GM12878 (cell line): ENCODE results near the gene ARHGAP22. TPM values are rescaled to one million over a fixed set of nuclear protein-coding genes. Genes with fewer than 3 reads are reported as not detected.

Experiments
- ATAC-seq: fragments of 200-7000 bp; cut with Tn5 transposase; 3 replicates; pipeline ENCODE4 v1.9.1; 2020; ENCODE audit warnings: mild to moderate bottlenecking, moderate library complexity
- BruUV-seq: library from RNA; stranded (reverse); fragments of 400-500 nt; replicated peaks from 2 replicates; lab custom pipeline; 2021; lab: Mats Ljungman, UMichigan
- CTCF ChIA-PET: fragments of 300-600 bp; sonication (Branson Sonifier 250); formaldehyde crosslinking; extraction: SDS; loops from one replicate; lab custom pipeline; 2021; ENCODE audit warnings: inconsistent platforms; lab: Yijun Ruan, JAX
- POLR2A ChIA-PET: fragments of 350-600 bp; formaldehyde crosslinking; extraction: SDS; loops from one replicate; lab custom pipeline; 2021; ENCODE audit warnings: inconsistent platforms; lab: Charles Lee
- RAD21 ChIA-PET: fragments of 300-600 bp; sonication (Branson Sonifier 250); formaldehyde crosslinking; loops from one replicate; lab custom pipeline; 2023; ENCODE audit warnings: antibody characterized with exemption; ENCODE audit not compliant: unreplicated experiment; lab: Charles Lee
- SMC1A ChIA-PET: fragments of 300-600 bp; sonication (Branson Sonifier 250); formaldehyde crosslinking; loops from one replicate; lab custom pipeline; 2023; ENCODE audit not compliant: unreplicated experiment, uncharacterized antibody; lab: Charles Lee
- DNase-seq: peaks from one replicate; pipeline ENCODE4 v3.0.0-alpha.2; 2011; ENCODE audit warnings: low read depth, low spot score
- FAIRE-seq: peaks from 3 replicates; lab custom pipeline; 2011; peaks lifted over from hg19 to GRCh38; lab: Jason Lieb, UNC
- H2AFZ ChIP-seq: 2 replicates; pipeline ENCODE4 v1.6.0; 2011; ENCODE audit warnings: low read depth, low read length, control low read depth; ENCODE audit not compliant: control insufficient read depth
- H3K27ac ChIP-seq: 2 replicates; pipeline ENCODE4 v1.5.1; 2011; ENCODE audit warnings: control low read depth; ENCODE audit not compliant: control insufficient read depth, insufficient read depth
- H3K27me3 ChIP-seq, 2 experiments: replicated peaks in 1 of 2; 2 replicates each; pipeline versions ENCODE4 v1.6.0 to v1.6.1; 2011; ENCODE audit warnings: low read length in 1 of 2; ENCODE audit not compliant: control insufficient read depth in 2 of 2, insufficient read depth in 2 of 2
- H3K36me3 ChIP-seq, 2 experiments: 2 replicates each; pipeline ENCODE4 v1.5.1; 2011; ENCODE audit warnings: low read length in 1 of 2; ENCODE audit not compliant: control insufficient read depth in 2 of 2, insufficient read depth in 2 of 2
- H3K4me1 ChIP-seq: 2 replicates; pipeline ENCODE4 v1.6.1; 2011; ENCODE audit warnings: mild to moderate bottlenecking, low read length, moderate library complexity, mixed read lengths; ENCODE audit not compliant: control insufficient read depth, insufficient read depth
- H3K4me2 ChIP-seq: 2 replicates; pipeline ENCODE4 v1.6.0; 2011; ENCODE audit warnings: control low read depth; ENCODE audit not compliant: control insufficient read depth, insufficient read depth
- H3K4me3 ChIP-seq: fragments of 200-600 bp; sonication (generic); 2 replicates; pipeline ENCODE4 v1.5.1; 2016
- H3K79me2 ChIP-seq: 2 replicates; pipeline ENCODE4 v1.6.0; 2011; ENCODE audit warnings: low read length; ENCODE audit not compliant: control insufficient read depth, insufficient read depth
- H3K9ac ChIP-seq: 2 replicates; pipeline ENCODE4 v1.8.0; 2011; ENCODE audit warnings: low read length, control low read depth, mixed read lengths; ENCODE audit not compliant: control insufficient read depth, insufficient read depth
- H3K9me3 ChIP-seq: replicated peaks from 3 replicates; pipeline ENCODE4 v1.5.1; 2011; ENCODE audit warnings: mild to moderate bottlenecking, low read length; ENCODE audit not compliant: control insufficient read depth, insufficient read depth
- H4K20me1 ChIP-seq: 2 replicates; pipeline ENCODE4 v1.6.0; 2011; ENCODE audit not compliant: control insufficient read depth, insufficient read depth
- ATF2 ChIP-seq: IDR thresholded peaks from 2 replicates; pipeline ENCODE4 v1.6.1; 2012; ENCODE audit warnings: low read length, inconsistent platforms
- GABPA ChIP-seq: IDR thresholded peaks from 2 replicates; pipeline ENCODE4 v1.6.1; 2014; ENCODE audit warnings: antibody characterized with exemption, low read depth, mild to moderate bottlenecking, inconsistent platforms
- JUND ChIP-seq: IDR thresholded peaks from 2 replicates; pipeline ENCODE4 v1.6.1; 2012; ENCODE audit warnings: low read depth, mild to moderate bottlenecking, low read length, improper control_type of control experiment, moderate library complexity
- NFYB ChIP-seq: IDR thresholded peaks from 2 replicates; pipeline ENCODE4 v1.6.1; 2011; ENCODE audit warnings: low read depth, mild to moderate bottlenecking, low read length, improper control_type of control experiment, moderate library complexity; ENCODE audit not compliant: insufficient read depth
- ZBTB33 ChIP-seq: fragments of 450-650 bp; IDR thresholded peaks from 2 replicates; pipeline ENCODE4 v1.6.1; 2017; ENCODE audit warnings: mild to moderate bottlenecking
- WGBS: methylation state at CpG from one replicate; pipeline ENCODE4 v1.1.6; 2016; ENCODE audit warnings: low lambda C conversion rate; ENCODE audit not compliant: insufficient replicate concordance, insufficient coverage; ENCODE audit errors: missing lambda C conversion rate; 5-methylcytosine and 5-hydroxymethylcytosine counted together
- in situ Hi-C: fragments of 300-500 bp; cut with MboI; formaldehyde crosslinking; loops from 9 replicates; pipeline ENCODE4 v1.14.3; 2018; ENCODE audit warnings: mixed read lengths
- intact Hi-C: fragments of 100-400 bp; cut with micrococcal nuclease; formaldehyde crosslinking; loops from one replicate; pipeline ENCODE4 v1.14.2; 2022; ENCODE audit not compliant: unreplicated experiment
- polyA plus RNA-seq, 11 experiments: library from polyadenylated mRNA; depleted of rRNA in 4 of 11; unstranded in 6 of 11; stranded (reverse) in 5 of 11; fragments of >200 nt; fragmentation: Nextera tagmentation in 4 of 11; fragmentation: Illumina TruSeq in 1 of 11; extraction: Ambion mirVana in 4 of 11; extraction: Trizol in 1 of 11; gene quantifications; 1 replicate in 1 of 11; 2 replicates in 10 of 11; pipeline versions ENCODE4 v1.2.1 to v1.2.3, GENCODE V29; 2011 to 2016; ENCODE audit warnings: inconsistent platforms in 2 of 11, missing spikeins in 2 of 11, low read depth in 1 of 11
- total RNA-seq, 4 experiments: library from RNA; depleted of rRNA in 3 of 4; stranded (reverse); fragments of >200 nt in 3 of 4; fragmentation: Illumina TruSeq in 1 of 4; extraction: Trizol in 1 of 4; gene quantifications; 2 replicates each; pipeline versions ENCODE4 v1.2.1 to v1.2.3, GENCODE V29; 2013 to 2021

The ARHGAP22 gene
- total and polyA plus RNA-seq, 10 of the 15 experiments (the other 5 are each of a cell fraction or from before 2014, with no cell fraction given) = 0.07 to 0.61 (median 0.18) TPM; not detected in 5

DNA sequence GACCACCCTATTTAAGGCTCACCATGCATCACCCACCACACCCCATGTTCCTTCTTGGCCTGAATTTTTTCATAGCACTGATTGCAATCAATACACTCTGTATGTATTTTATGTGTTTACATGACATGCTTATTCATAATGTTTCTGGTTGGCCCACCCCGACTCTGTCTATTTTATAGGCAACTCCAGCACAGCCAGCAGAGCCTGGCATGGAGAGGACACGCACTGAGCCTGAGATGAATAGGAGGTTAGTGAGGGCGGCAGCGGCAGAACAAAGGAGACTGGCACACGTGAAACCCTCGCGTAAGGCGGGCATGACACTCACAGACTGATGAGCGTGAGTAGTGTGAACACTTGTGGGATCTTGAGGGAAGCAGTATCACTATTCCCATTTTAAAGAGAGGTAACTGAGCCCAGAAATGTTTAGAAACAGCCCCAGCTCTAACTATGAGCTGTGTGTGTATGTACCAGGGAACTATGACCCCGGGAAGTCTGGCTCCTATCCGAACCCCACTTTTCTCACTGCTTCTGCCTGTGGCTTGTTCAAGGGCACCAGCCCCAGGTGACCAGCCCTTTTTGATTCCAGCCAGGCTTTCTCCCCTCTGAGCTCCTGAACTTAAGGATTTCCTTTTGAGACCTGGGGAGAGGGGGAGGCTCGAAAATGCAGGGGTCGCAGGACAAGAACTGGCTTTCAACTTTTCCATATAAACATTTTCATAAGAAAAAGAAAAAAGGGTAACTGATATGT lies 113.3 kb downstream of the ARHGAP22 start (continued):
- TF ChIP-seq NFYB = no peak

GRCh38 chr10:48490946-48491345 lies 113.9 kb downstream of the ARHGAP22 start:
- Histone ChIP-seq H3K36me3 (no peaks in the 10 kb centered on the region), H3K9ac (no peak overlapping the region), H3K4me1 (no peaks in the 10 kb centered on the region), H4K20me1 (no peaks in the 10 kb centered on the region), H3K9me3 (no peaks in the 10 kb centered on the region), H3K4me2 (no peak overlapping the region), H3K27me3 (0 out of 4 replicates have a peak, but pooled peaks cover 0 to 3% of the 10 kb centered on the region in 2 experiments), H2AFZ (no peak overlapping the region), H3K4me3 (no peak overlapping the region), H3K27ac (no peak overlapping the region), H3K79me2 (no peaks in the 10 kb centered on the region)
- RAD21 ChIA-PET = no interaction called here
- SMC1A ChIA-PET = no interaction called here
- no peak for ATAC-seq
- POLR2A ChIA-PET = no interaction called here
- BruUV-seq = no TSS peak
- in situ Hi-C loops = no loop called here
- no peak for TF ChIP-seq GABPA
- no peak for TF ChIP-seq ZBTB33
- TF ChIP-seq ATF2 = no peak
- no peak for TF ChIP-seq JUND
- CTCF ChIA-PET = no interaction called here
- WGBS = 44% methylated on average over 6 of the region's 6 CpGs
- FAIRE-seq = no peak
- intact Hi-C loops = no loop called here
- no peak for DNase-seq
